Activated naive CD8-positive, alpha-beta T cell treated with anti-CD3 and anti-CD28 coated beads for 36 hours (primary cell): Measurements from ENCODE around the gene CCR6. TPM values are rescaled to one million over a fixed set of nuclear protein-coding genes. Genes with fewer than 3 reads are reported as not detected.
"Not testable (repeated sequence)": the region's sequence is repeated elsewhere in the genome, so short reads cannot be mapped to it uniquely, and the experiment has no call there.

Source experiments
- DNase-seq: peaks from one replicate; pipeline ENCODE4 v3.0.0; 2021
- H3K27ac Mint-ChIP-seq: one replicate; pipeline ENCODE4 v1.8.0; 2022; ENCODE audit warnings: mild to moderate bottlenecking, moderate library complexity, mixed read lengths
- H3K27me3 Mint-ChIP-seq: one replicate; pipeline ENCODE4 v1.8.0; 2022; ENCODE audit warnings: mild to moderate bottlenecking, mixed read lengths
- H3K36me3 Mint-ChIP-seq: one replicate; pipeline ENCODE4 v1.8.0; 2021; ENCODE audit warnings: mild to moderate bottlenecking, mixed read lengths
- H3K4me1 Mint-ChIP-seq: one replicate; pipeline ENCODE4 v1.8.0; 2021; ENCODE audit warnings: mixed read lengths
- H3K4me3 Mint-ChIP-seq: one replicate; pipeline ENCODE4 v1.8.0; 2022; ENCODE audit warnings: mild to moderate bottlenecking, moderate library complexity, mixed read lengths
- H3K9me3 Mint-ChIP-seq: one replicate; pipeline ENCODE4 v1.8.0; 2022; ENCODE audit warnings: mixed read lengths
- total RNA-seq, 2 experiments: library from RNA; stranded (reverse); gene quantifications; one replicate each; pipeline ENCODE4 v1.2.3, GENCODE V29; 2021

CCR6 gene
- total RNA-seq, 2 experiments from 2014 or later, result 0.44 TPM; not detected in 1

DNA sequence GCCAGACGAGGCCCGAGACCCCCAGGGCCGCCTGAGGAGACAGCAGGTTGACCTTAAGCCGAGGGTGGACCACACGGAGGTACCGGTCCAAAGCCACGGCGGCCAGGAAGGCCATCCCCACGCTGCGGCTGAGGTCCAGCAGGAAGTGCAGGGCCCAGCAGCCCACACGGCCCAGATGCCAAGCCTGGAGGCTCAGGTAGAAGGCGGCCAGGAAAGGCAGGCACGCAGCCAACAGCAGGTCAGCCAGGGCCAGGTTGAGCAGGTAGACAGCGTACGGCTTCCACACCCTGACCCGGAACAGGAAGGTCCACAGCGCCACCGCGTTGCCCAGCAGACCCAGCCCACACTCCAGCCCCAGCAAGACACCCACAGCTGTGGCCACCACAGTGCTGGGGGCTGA is 34.5 kb downstream of the CCR6 start:
- Mint-ChIP-seq H3K9me3 (no peaks in the 10 kb centered on the region), H3K4me3 (no peak overlapping the region), H3K4me1 (peaks cover 5% of the 10 kb centered on the region), H3K36me3 (no peaks in the 10 kb centered on the region), H3K27me3 (no peaks in the 10 kb centered on the region), H3K27ac (no peak overlapping the region)
- DNase-seq, result no peak

- no peaks in the 10 kb centered on the region for H3K36me3 Mint-ChIP-seq
- H3K9me3 Mint-ChIP-seq, result no peaks in the 10 kb centered on the region
- H3K4me1 Mint-ChIP-seq, result peaks cover 5% of the 10 kb centered on the region
- DNase-seq, result no peak
- no peak within 1 kb of the TSS for H3K27ac Mint-ChIP-seq
- H3K4me3 Mint-ChIP-seq, result no peak within 1 kb of the TSS
- no peaks in the 10 kb centered on the region for H3K27me3 Mint-ChIP-seq
These were observed 35.0 kb downstream of the CCR6 start, which contains the start of gene GPR31 for GRCh38 chr6:167157863-167158262. Gene GPR31 (minus strand): TSS chr6:167157980. CDS start chr6:167157831, 149 bp downstream.

- Mint-ChIP-seq H3K27ac (no peak overlapping the region), H3K27me3 (peaks cover 3% of the 10 kb centered on the region), H3K36me3 (no peaks in the 10 kb centered on the region), H3K4me3 (no peak overlapping the region), H3K4me1 (peaks cover 3% of the 10 kb centered on the region), H3K9me3 (no peaks in the 10 kb centered on the region)
- DNase-seq, result no peak
These were observed 39.1 kb downstream of the CCR6 start for GRCh38 chr6:167161851-167162467.

DNA sequence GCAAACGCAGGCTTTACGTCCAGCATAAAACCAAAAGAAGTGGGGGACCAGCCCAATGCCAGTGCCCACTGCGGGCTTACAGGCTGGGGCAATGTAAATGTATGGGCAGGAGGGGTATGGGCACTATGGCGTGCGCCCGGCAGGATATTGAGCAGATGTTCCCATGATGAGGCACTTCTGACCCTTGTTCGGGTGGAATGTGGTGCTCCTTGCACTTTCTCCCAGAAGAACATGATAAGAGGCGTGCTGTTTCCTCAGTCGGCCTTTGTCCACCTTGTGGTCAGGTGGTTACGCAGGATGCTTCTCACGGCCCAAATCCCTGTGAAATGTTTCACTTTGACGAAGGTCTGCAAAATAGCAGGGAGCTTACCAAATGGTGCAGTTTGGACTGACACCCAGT is 39.7 kb downstream of the CCR6 start:
- Mint-ChIP-seq H3K27me3 (peaks cover 3% of the 10 kb centered on the region), H3K27ac (no peak overlapping the region), H3K4me1 (peaks cover 3% of the 10 kb centered on the region), H3K36me3 (no peaks in the 10 kb centered on the region), H3K9me3 (no peaks in the 10 kb centered on the region), H3K4me3 (no peak overlapping the region)
- DNase-seq, result no peak

- Mint-ChIP-seq H3K9me3 (no peaks in the 10 kb centered on the region), H3K4me1 (peaks cover 3% of the 10 kb centered on the region), H3K36me3 (no peaks in the 10 kb centered on the region), H3K4me3 (no peak overlapping the region), H3K27me3 (peaks cover 3% of the 10 kb centered on the region), H3K27ac (no peak overlapping the region)
- no peak for DNase-seq
These were observed 40.6 kb downstream of the CCR6 start for GRCh38 chr6:167163476-167164011.

DNA sequence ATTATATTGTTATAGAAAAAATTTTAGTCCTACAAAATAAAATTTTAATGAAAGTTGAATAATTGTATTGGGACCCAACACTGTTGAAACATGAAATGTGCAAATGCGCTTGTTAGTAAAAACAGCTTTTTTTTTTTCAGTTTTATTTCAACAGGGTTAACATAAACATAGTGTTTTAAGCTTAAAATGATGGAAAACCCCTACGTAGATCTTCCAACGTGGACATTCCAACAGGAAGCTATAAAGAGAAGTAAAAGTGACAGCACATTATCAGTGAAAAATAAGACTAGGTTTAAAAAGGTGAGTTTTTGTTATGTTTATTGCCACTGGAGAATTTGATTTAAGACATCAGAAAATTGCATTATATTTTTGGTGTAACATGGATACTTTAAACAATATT is 41.4 kb downstream of the CCR6 start:
- H3K4me1 Mint-ChIP-seq, result peaks cover 3% of the 10 kb centered on the region
- H3K36me3 Mint-ChIP-seq, result no peaks in the 10 kb centered on the region
- no peak overlapping the region for H3K4me3 Mint-ChIP-seq
- H3K9me3 Mint-ChIP-seq, result no peaks in the 10 kb centered on the region
- no peak overlapping the region for H3K27ac Mint-ChIP-seq
- peaks cover 6% of the 10 kb centered on the region for H3K27me3 Mint-ChIP-seq
- no peak for DNase-seq

DNA sequence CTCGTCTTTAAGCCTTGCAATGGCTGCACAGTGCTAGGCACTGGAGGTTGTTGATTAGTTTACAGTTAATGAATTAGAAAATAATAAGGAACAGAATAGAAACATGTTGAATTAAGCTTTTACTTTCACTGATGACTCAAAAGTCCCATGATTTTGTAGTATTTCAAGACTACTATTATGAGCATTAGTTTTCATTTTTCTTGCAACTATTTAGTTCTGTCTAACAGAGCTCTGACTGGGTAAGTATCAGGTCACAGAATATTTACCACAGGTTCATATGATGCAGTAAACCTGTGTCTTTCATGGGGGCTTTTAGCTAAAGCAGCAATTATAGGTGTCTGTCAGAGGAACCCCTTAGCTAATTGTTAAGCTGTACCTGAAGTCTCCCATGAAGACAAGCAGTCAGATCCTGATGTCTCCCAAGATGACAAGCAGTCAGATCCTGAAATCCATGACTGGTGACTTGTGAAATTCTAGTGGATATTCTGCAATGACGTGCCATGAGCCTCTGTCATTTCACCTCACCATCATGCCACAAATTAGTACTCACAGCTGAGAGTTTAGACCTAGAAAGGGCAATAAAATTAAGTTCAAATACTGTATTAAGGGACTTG is 43.1 kb downstream of the CCR6 start:
- no peaks in the 10 kb centered on the region for H3K9me3 Mint-ChIP-seq
- H3K27ac Mint-ChIP-seq, result no peak overlapping the region
- no peak for DNase-seq
- peaks cover 3% of the 10 kb centered on the region for H3K4me1 Mint-ChIP-seq
- H3K4me3 Mint-ChIP-seq, result no peak overlapping the region
- H3K36me3 Mint-ChIP-seq, result no peaks in the 10 kb centered on the region
- H3K27me3 Mint-ChIP-seq, result peaks cover 12% of the 10 kb centered on the region

GRCh38 chr6:167167699-167168098 is 44.8 kb downstream of the CCR6 start:
- not testable (repeated sequence) for H3K4me3 Mint-ChIP-seq, H3K27ac Mint-ChIP-seq, H3K4me1 Mint-ChIP-seq, H3K36me3 Mint-ChIP-seq, H3K9me3 Mint-ChIP-seq, DNase-seq
- H3K27me3 Mint-ChIP-seq, result peaks cover 22% of the 10 kb centered on the region

DNA sequence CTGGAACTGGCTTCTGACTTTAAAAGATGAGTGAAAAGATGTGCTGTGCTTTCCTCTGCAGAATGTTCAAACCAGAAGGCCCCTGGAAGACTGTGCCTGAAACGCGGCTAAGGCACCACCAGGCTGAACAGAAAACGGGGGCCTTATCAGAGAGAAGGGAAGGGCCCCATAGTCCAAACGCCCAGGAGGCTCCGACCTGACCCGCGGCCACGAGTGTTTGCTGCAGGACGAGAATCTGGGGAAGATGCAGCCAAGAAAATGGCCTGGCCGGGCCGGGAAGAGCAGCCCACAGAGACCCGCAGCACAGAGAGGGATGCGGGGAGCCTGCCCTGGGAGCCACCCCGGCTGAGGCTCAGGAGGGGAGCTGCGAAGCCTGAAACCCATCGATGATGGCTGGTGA is 45.4 kb downstream of the CCR6 start:
- not testable (repeated sequence) for H3K27ac Mint-ChIP-seq, H3K4me3 Mint-ChIP-seq, H3K4me1 Mint-ChIP-seq, H3K36me3 Mint-ChIP-seq, H3K9me3 Mint-ChIP-seq, DNase-seq
- peaks cover 24% of the 10 kb centered on the region for H3K27me3 Mint-ChIP-seq

- peaks cover 24% of the 10 kb centered on the region for H3K27me3 Mint-ChIP-seq
- not testable (repeated sequence) for H3K36me3 Mint-ChIP-seq
These were observed 47.0 kb downstream of the CCR6 start for GRCh38 chr6:167169867-167170266.

DNA sequence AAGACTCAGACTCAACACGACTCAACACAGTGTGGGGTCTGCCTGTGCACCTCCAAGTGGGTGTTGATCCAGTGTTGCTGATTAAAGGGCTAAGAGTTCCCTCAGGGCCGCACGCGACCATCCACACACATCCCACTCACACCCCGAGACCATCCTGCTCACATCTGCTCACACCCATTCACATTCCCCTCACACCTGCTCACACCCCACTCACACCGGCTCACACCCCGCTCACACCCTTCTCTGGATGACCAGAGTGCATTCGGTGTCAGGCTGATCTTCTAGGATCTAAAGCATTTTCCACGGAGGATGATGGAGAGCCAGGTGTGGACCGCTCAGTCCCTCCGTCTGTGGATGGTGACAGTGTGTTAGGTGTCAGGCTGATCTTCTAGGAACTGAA is 48.4 kb downstream of the CCR6 start:
- not testable (repeated sequence) for H3K4me3 Mint-ChIP-seq, DNase-seq, H3K4me1 Mint-ChIP-seq, H3K27ac Mint-ChIP-seq, H3K36me3 Mint-ChIP-seq, H3K9me3 Mint-ChIP-seq
- peaks cover 21% of the 10 kb centered on the region for H3K27me3 Mint-ChIP-seq

More at GRCh38 chr6:167169867-167170266, 47.0 kb downstream of the CCR6 start:
- H3K4me3 Mint-ChIP-seq, H3K27ac Mint-ChIP-seq, H3K9me3 Mint-ChIP-seq, DNase-seq, H3K4me1 Mint-ChIP-seq: not testable (repeated sequence)

DNA sequence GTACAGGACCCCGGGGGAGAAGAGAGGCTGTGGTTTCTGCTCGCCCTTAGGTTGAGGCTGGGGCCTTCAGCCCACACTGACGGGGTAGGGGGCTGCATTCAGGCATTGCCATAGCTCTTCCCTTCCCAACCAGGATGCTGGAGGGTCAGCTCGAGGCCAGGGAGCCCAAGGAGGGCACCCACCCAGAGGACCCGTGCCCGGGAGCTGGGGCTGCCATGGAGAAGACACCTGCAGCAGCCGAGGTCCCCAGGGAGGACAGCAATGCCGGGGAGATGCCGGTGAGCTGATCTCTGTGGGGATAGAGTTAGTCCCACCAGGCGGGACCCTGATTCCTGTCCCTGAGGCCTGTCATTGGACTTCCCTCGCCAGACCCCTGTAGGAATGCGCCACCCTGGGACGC is 49.1 kb downstream of the CCR6 start:
- H3K4me1 Mint-ChIP-seq, H3K36me3 Mint-ChIP-seq, H3K27ac Mint-ChIP-seq, DNase-seq, H3K9me3 Mint-ChIP-seq, H3K4me3 Mint-ChIP-seq: not testable (repeated sequence)
- H3K27me3 Mint-ChIP-seq, result peaks cover 21% of the 10 kb centered on the region

DNA sequence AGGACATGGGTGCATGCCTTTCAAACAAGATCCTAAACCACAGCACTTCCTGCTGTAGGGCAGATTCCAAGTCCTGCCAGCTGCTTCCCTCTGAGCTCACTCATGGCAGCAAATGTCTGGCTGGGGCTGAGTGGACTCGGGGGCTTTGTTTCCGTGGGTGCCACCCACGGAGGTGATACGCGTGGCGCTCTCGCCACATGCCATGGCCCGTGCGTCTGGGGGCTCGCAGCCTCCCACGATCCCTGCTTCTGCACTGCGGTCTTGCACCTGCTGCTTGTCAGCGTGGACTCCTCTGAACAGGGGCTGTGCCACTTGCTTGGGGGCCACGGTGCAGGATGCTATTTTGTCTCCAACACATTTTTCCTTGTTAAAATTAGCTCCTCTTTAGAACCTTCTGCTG is 54.4 kb downstream of the CCR6 start:
- not testable (repeated sequence) for H3K27ac Mint-ChIP-seq, DNase-seq, H3K27me3 Mint-ChIP-seq, H3K4me1 Mint-ChIP-seq, H3K36me3 Mint-ChIP-seq, H3K4me3 Mint-ChIP-seq, H3K9me3 Mint-ChIP-seq

DNA sequence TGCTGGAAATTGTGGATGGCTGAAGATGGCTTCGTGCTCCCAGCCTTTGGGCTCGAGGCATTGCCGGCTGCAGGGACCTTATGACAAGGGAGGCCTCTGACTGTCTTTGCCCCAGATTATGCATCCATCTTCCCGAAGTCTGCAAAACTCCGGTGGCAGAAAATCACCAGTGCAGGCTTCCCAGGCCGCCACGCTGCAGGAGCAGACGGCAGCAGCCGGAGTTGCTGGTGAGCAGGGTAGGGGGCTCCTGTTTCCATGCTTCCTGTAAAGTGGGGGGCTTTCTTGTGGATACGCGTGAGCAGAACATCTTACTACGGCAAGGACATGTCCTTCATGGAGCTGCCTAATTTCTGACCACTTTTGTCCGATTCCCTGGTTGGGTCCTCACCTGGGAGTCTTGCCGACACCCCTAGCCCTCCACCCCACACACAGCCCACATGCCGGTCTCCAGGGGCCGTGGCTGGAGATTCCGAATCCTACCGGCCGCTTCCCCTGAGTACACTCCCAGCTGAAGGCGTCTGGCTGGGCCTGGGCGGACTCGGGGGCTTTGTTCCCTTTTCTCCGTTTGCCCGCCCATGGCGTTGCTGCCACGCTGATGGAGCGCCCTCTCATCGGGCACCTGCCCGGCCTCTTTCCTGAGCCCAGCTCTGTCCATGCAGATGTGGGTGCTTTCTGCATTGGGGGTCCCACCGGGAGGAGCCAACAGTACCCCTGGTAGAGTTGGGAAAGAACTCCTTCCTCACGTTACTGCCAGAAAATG is 56.2 kb downstream of the CCR6 start:
- H3K27ac Mint-ChIP-seq, H3K36me3 Mint-ChIP-seq, H3K4me3 Mint-ChIP-seq, H3K27me3 Mint-ChIP-seq, H3K4me1 Mint-ChIP-seq, H3K9me3 Mint-ChIP-seq, DNase-seq: not testable (repeated sequence)

DNA sequence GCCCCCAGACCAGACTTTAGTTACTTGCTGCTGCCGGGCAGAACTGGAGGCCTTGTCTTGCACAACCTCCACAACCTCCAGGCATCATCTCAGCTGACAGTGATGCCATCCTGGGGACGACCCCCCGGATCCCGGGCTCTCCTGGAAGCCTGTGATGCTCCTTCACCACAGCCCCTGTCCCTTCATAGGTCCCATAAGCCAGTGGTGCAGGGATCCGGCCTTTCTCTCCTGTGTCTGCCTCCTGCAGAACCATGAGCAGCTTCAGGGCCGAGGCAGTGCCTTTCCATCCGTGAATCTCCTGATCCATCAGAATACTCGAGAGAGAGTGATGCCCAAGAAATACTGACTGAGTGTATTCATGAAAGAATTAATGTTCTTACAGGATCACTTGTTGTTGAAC is 57.2 kb downstream of the CCR6 start:
- DNase-seq, H3K9me3 Mint-ChIP-seq, H3K4me3 Mint-ChIP-seq, H3K36me3 Mint-ChIP-seq, H3K27ac Mint-ChIP-seq, H3K27me3 Mint-ChIP-seq, H3K4me1 Mint-ChIP-seq: not testable (repeated sequence)
